HG03432 (cell line): Measurements from ENCODE around the gene SVIL.
"Not testable (repeated sequence)": the region's sequence is repeated elsewhere in the genome, so short reads cannot be mapped to it uniquely, and the experiment has no call there.

Experiments
- ATAC-seq: cut with Tn5 transposase; IDR thresholded peaks from one replicate; pipeline ENCODE4 v1.9.1; 2021; ENCODE audit warnings: mild to moderate bottlenecking, moderate library complexity; ENCODE audit not compliant: unreplicated experiment

SVIL gene

GRCh38 chr10:29546773-29547313 is 87.9 kb downstream of the SVIL start:
- no peak for ATAC-seq

- no peak for ATAC-seq
Measured at GRCh38 chr10:29545122-29545521, 89.6 kb downstream of the SVIL start.

GRCh38 chr10:29543715-29544114 is 91.1 kb downstream of the SVIL start:
- ATAC-seq = no peak

- ATAC-seq = no peak
Measured at GRCh38 chr10:29542723-29543122, 92.0 kb downstream of the SVIL start.

GRCh38 chr10:29541422-29542210 is 93.2 kb downstream of the SVIL start:
- no peak for ATAC-seq

GRCh38 chr10:29540016-29540415 is 94.8 kb downstream of the SVIL start:
- no peak for ATAC-seq

GRCh38 chr10:29539412-29539811 is 95.4 kb downstream of the SVIL start:
- ATAC-seq = no peak

- ATAC-seq = no peak
Measured at GRCh38 chr10:29537799-29538198, 97.0 kb downstream of the SVIL start.

- ATAC-seq = not testable (repeated sequence)
Measured at GRCh38 chr10:29536691-29537090, 98.1 kb downstream of the SVIL start.

- no peak for ATAC-seq
Measured at GRCh38 chr10:29535778-29536453, 98.9 kb downstream of the SVIL start.

- ATAC-seq = no peak
Measured at GRCh38 chr10:29535012-29535777, 99.6 kb downstream of the SVIL start.

- no peak for ATAC-seq
Measured at GRCh38 chr10:29534590-29534989, 100.2 kb downstream of the SVIL start.

GRCh38 chr10:29533696-29534285 is 101.0 kb downstream of the SVIL start:
- no peak for ATAC-seq

GRCh38 chr10:29533046-29533445 is 101.7 kb downstream of the SVIL start:
- no peak for ATAC-seq

- no peak for ATAC-seq
Measured at GRCh38 chr10:29532256-29532878, 102.4 kb downstream of the SVIL start.

GRCh38 chr10:29530112-29530976 is 104.4 kb downstream of the SVIL start:
- no peak for ATAC-seq

- no peak for ATAC-seq
Measured at GRCh38 chr10:29529146-29529545, 105.6 kb downstream of the SVIL start.

GRCh38 chr10:29525762-29526161 is 109.0 kb downstream of the SVIL start:
- ATAC-seq = no peak

GRCh38 chr10:29524720-29525119 is 110.1 kb downstream of the SVIL start:
- ATAC-seq = no peak

- ATAC-seq = no peak
Measured at GRCh38 chr10:29524294-29524693, 110.5 kb downstream of the SVIL start.
